Measurements from ENCODE around the gene SUN2. TPM values are rescaled to one million over a fixed set of nuclear protein-coding genes. Genes with fewer than 3 reads are reported as not detected.

SUN2 gene
- total and polyA plus RNA-seq, 2 of the 13 experiments (the other 11 are each of a cell fraction or from before 2014, with no cell fraction given) = 45.6 to 56.6 TPM

DNA sequence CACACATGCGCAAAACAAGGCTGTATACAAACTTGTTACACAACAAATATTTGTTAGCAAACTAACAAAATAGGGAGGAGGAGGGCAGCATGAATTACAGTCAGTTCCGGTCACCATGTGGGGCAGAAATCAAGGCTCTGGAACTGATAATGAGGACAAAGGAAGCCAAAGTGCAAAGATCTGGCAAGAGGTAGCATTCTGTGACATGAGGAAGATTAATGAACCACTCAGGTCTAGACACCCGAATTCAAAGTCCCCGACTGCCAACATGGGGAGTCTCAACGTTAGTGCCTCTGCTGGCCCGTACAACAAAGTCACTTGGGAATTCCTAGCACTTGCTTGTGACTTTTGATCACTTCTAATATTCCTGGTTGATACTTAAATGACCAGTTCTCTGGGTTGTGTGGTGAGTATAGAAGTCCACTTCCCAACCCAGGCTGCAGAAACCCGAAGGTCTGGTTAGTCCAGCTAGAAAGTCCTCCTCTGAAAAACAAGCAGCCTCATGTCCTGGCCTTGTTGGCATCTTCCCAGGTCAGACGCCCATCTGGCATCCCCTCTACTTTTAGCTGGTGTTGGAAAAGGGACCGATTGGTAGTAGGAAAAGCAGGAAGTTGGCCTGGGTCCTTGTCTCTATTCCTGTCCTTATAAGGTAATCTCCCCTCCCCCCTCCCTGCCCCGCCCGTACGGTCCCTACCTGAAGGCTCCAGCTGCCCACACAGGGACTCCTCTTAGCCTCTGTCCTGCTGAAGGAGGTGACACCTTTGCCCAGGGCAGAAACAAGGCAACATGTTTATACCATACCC lies 1.6 kb downstream of the SUN2 start (continued):
- TF ChIP-seq, protein P1, sequence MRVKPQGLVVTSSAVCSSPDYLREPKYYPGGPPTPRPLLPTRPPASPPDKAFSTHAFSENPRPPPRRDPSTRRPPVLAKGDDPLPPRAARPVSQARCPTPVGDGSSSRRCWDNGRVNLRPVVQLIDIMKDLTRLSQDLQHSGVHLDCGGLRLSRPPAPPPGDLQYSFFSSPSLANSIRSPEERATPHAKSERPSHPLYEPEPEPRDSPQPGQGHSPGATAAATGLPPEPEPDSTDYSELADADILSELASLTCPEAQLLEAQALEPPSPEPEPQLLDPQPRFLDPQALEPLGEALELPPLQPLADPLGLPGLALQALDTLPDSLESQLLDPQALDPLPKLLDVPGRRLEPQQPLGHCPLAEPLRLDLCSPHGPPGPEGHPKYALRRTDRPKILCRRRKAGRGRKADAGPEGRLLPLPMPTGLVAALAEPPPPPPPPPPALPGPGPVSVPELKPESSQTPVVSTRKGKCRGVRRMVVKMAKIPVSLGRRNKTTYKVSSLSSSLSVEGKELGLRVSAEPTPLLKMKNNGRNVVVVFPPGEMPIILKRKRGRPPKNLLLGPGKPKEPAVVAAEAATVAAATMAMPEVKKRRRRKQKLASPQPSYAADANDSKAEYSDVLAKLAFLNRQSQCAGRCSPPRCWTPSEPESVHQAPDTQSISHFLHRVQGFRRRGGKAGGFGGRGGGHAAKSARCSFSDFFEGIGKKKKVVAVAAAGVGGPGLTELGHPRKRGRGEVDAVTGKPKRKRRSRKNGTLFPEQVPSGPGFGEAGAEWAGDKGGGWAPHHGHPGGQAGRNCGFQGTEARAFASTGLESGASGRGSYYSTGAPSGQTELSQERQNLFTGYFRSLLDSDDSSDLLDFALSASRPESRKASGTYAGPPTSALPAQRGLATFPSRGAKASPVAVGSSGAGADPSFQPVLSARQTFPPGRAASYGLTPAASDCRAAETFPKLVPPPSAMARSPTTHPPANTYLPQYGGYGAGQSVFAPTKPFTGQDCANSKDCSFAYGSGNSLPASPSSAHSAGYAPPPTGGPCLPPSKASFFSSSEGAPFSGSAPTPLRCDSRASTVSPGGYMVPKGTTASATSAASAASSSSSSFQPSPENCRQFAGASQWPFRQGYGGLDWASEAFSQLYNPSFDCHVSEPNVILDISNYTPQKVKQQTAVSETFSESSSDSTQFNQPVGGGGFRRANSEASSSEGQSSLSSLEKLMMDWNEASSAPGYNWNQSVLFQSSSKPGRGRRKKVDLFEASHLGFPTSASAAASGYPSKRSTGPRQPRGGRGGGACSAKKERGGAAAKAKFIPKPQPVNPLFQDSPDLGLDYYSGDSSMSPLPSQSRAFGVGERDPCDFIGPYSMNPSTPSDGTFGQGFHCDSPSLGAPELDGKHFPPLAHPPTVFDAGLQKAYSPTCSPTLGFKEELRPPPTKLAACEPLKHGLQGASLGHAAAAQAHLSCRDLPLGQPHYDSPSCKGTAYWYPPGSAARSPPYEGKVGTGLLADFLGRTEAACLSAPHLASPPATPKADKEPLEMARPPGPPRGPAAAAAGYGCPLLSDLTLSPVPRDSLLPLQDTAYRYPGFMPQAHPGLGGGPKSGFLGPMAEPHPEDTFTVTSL (CRISPR knock-in tag; IDR thresholded peaks at IDR 0.05; ENCODE audit: borderline replicate concordance) = peak; percentile 12; the same call in 1 of the 2 replicates
- TF ChIP-seq POLR2AphosphoS5 (IDR thresholded peaks at IDR 0.05; ENCODE audit: low read depth, low read length) (peak; percentile 41; the same call in 1 of the 2 replicates), IRF2 (CRISPR knock-in tag; IDR thresholded peaks at IDR 0.05) (peak; percentile 17; the same call in 1 of the 2 replicates), NR2C2 (CRISPR knock-in tag; IDR thresholded peaks at IDR 0.05; ENCODE audit: borderline replicate concordance) (no peak), PHF8 (CRISPR knock-in tag; IDR thresholded peaks at IDR 0.05) (peak; percentile 19; the same call in 1 of the 2 replicates), ZFYVE20 (CRISPR knock-in tag; IDR thresholded peaks at IDR 0.05; ENCODE audit: borderline replicate concordance, low read depth) (no peak), POLR2G (IDR thresholded peaks at IDR 0.05; ENCODE audit: low read depth, low read length) (peak; percentile 48; the same call in 1 of the 2 replicates), THAP11 (CRISPR knock-in tag; IDR thresholded peaks at IDR 0.05) (peak; percentile 39; the same call in 1 of the 2 replicates), NCOR1 (IDR thresholded peaks at IDR 0.05; ENCODE audit: borderline replicate concordance, low read length) (peak; percentile 78; the same call in 1 of the 2 replicates), MEIS1 (CRISPR knock-in tag; IDR thresholded peaks at IDR 0.05; ENCODE audit: borderline replicate concordance) (peak; percentile 91; the same call in 1 of the 2 replicates), SOX6 (IDR thresholded peaks at IDR 0.05) (no peak), SOX6 (CRISPR knock-in tag; IDR thresholded peaks at IDR 0.05) (peak; percentile 86), MZF1 (CRISPR knock-in tag; IDR thresholded peaks at IDR 0.05; ENCODE audit: borderline replicate concordance) (no peak), HNF4G (IDR thresholded peaks at IDR 0.05; ENCODE audit: borderline replicate concordance, low read depth, low read length) (peak; percentile 51; the same call in 1 of the 2 replicates), HNF4G (CRISPR knock-in tag; IDR thresholded peaks at IDR 0.05; ENCODE audit: borderline replicate concordance, low read depth) (no peak), ZNF263 (CRISPR knock-in tag; IDR thresholded peaks at IDR 0.05) (no peak), KDM2A (CRISPR knock-in tag; IDR thresholded peaks at IDR 0.05; ENCODE audit: borderline replicate concordance, low read depth) (peak; percentile 8; the same call in 1 of the 2 replicates), PPARG (CRISPR knock-in tag; conservative IDR thresholded peaks at IDR 0.05) (peak; percentile 60; the same call in 1 of the 2 replicates), MTA1 (CRISPR knock-in tag; IDR thresholded peaks at IDR 0.05; ENCODE audit: borderline replicate concordance) (no peak), GABPA (IDR thresholded peaks at IDR 0.05; ENCODE audit: low read depth, low read length) (no peak), GABPA (CRISPR knock-in tag; IDR thresholded peaks at IDR 0.05; ENCODE audit: low read depth) (peak; percentile 75)
- TF ChIP-seq, protein P2, sequence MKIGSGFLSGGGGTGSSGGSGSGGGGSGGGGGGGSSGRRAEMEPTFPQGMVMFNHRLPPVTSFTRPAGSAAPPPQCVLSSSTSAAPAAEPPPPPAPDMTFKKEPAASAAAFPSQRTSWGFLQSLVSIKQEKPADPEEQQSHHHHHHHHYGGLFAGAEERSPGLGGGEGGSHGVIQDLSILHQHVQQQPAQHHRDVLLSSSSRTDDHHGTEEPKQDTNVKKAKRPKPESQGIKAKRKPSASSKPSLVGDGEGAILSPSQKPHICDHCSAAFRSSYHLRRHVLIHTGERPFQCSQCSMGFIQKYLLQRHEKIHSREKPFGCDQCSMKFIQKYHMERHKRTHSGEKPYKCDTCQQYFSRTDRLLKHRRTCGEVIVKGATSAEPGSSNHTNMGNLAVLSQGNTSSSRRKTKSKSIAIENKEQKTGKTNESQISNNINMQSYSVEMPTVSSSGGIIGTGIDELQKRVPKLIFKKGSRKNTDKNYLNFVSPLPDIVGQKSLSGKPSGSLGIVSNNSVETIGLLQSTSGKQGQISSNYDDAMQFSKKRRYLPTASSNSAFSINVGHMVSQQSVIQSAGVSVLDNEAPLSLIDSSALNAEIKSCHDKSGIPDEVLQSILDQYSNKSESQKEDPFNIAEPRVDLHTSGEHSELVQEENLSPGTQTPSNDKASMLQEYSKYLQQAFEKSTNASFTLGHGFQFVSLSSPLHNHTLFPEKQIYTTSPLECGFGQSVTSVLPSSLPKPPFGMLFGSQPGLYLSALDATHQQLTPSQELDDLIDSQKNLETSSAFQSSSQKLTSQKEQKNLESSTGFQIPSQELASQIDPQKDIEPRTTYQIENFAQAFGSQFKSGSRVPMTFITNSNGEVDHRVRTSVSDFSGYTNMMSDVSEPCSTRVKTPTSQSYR (CRISPR knock-in tag; IDR thresholded peaks at IDR 0.05; ENCODE audit: borderline replicate concordance) = peak; percentile 74

Measured in HepG2 (cell line).